Measurements from ENCODE around the gene FGG.

DNA sequence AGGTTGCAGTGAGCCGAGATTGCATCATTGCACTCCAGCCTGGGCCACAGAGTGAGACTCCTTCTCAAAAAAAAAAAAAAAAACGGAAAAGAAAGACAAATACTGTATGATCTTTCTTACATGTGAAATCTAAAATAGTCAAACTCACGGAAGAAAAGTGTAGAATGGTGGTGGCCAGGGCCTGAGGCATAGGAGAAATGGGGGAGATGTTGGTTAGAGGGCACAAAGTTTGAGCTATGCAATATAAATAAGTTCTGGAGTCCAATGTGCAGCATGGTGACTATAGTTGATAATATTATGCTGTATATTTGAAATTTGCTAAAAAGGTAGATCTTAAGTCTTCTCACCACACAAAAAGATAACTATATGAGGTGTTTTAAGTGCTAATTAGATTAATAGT, 20.6 kb downstream of the FGG start:
- TF ChIP-seq, protein P1, sequence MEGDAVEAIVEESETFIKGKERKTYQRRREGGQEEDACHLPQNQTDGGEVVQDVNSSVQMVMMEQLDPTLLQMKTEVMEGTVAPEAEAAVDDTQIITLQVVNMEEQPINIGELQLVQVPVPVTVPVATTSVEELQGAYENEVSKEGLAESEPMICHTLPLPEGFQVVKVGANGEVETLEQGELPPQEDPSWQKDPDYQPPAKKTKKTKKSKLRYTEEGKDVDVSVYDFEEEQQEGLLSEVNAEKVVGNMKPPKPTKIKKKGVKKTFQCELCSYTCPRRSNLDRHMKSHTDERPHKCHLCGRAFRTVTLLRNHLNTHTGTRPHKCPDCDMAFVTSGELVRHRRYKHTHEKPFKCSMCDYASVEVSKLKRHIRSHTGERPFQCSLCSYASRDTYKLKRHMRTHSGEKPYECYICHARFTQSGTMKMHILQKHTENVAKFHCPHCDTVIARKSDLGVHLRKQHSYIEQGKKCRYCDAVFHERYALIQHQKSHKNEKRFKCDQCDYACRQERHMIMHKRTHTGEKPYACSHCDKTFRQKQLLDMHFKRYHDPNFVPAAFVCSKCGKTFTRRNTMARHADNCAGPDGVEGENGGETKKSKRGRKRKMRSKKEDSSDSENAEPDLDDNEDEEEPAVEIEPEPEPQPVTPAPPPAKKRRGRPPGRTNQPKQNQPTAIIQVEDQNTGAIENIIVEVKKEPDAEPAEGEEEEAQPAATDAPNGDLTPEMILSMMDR (conservative IDR thresholded peaks at IDR 0.05; ENCODE audit: low read depth, low read length) = no peak
- no peak for TF ChIP-seq EZH2 (IDR thresholded peaks at IDR 0.05; ENCODE audit: borderline replicate concordance, low read depth, low read length, poor library complexity, severe bottlenecking)
